ENCODE data around the gene C5orf34. TPM values are rescaled to one million over a fixed set of nuclear protein-coding genes. Genes with fewer than 3 reads are reported as not detected.
A peak's percentile ranks its signal among the peaks of the same experiment; 100 is the strongest.
"Not testable (repeated sequence)": the region's sequence is repeated elsewhere in the genome, so short reads cannot be mapped to it uniquely, and the experiment has no call there.

C5orf34 gene
- polyA plus RNA-seq, 1 donor from 2014 or later, result 0.74 TPM

DNA sequence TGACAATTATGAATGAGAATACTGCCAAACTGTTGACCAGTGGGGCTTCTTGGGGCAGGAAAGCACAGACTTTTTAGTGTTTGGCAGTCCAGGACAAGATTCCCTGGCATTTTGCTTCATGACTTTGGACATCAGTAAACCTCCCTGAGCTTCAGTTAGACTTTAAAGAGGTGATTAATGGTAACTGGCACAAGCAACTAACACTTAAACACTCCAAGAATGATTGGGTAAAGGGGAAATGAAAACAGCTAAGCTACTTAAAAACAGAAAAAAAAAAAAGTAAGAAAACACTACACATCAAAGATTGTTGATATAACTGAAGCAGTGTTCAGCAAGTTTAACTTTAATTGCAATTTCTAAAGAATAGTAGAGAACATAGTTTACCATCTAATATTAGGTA, 28.5 kb upstream of the C5orf34 start:
- no peak overlapping the region for H3K27ac Mint-ChIP-seq
- H3K4me3 Mint-ChIP-seq, result peak overlapping the region in 1 of 4 donors; percentile 58
- H3K4me1 Mint-ChIP-seq, result peaks cover 3 to 20% (median 7%) of the 10 kb centered on the region in 3 donors
- peaks cover 4% of the 10 kb centered on the region for H3K36me3 Mint-ChIP-seq
- H3K9me3 Mint-ChIP-seq, result no peaks in the 10 kb centered on the region
- no peaks in the 10 kb centered on the region for H3K27me3 Mint-ChIP-seq

GRCh38 chr5:43540746-43541145, 25.8 kb upstream of the C5orf34 start:
- H3K9me3 Mint-ChIP-seq, result no peaks in the 10 kb centered on the region
- no peak overlapping the region for H3K4me3 Mint-ChIP-seq
- H3K36me3 Mint-ChIP-seq, result peaks cover 11% of the 10 kb centered on the region
- peaks cover 3 to 20% (median 7%) of the 10 kb centered on the region in 3 donors for H3K4me1 Mint-ChIP-seq
- H3K27me3 Mint-ChIP-seq, result no peaks in the 10 kb centered on the region
- H3K27ac Mint-ChIP-seq, result no peak overlapping the region

GRCh38 chr5:43536972-43537371, 22.0 kb upstream of the C5orf34 start:
- H3K9me3 Mint-ChIP-seq, result no peaks in the 10 kb centered on the region
- H3K36me3 Mint-ChIP-seq, result peaks cover 17% of the 10 kb centered on the region
- H3K27me3 Mint-ChIP-seq, result no peaks in the 10 kb centered on the region
- H3K4me3 Mint-ChIP-seq, result no peak overlapping the region
- H3K27ac Mint-ChIP-seq, result no peak overlapping the region
- H3K4me1 Mint-ChIP-seq, result peaks cover 5 to 9% (median 8%) of the 10 kb centered on the region in 3 donors

- H3K9me3 Mint-ChIP-seq, result no peaks in the 10 kb centered on the region
- peaks cover 2 to 5% (median 2%) of the 10 kb centered on the region in 3 donors for H3K4me1 Mint-ChIP-seq
- no peak overlapping the region for H3K27ac Mint-ChIP-seq
- H3K27me3 Mint-ChIP-seq, result no peaks in the 10 kb centered on the region
- H3K36me3 Mint-ChIP-seq, result peaks cover 17% of the 10 kb centered on the region
- no peak overlapping the region for H3K4me3 Mint-ChIP-seq
These were observed 18.7 kb upstream of the C5orf34 start for GRCh38 chr5:43533646-43534045.

DNA sequence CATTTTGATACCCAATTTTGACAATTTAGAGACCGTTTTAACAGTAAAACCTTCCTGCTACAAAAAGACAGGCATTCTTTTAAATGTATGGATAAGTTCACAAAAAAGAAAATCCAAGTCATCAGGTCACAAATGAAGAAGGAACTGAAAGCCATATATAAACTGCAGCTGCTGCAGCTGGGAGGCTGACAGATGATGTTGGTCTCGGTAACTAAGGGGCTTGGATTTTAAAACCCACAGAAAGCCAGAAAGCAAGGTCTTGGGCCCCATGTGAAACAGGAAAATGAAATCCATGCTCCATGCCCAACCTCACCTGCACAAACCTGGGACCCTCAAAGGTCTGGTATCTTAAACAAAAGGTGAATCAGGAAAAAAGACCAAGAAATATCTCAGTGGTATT, 15.7 kb upstream of the C5orf34 start:
- H3K4me3 Mint-ChIP-seq, result no peak overlapping the region
- H3K27ac Mint-ChIP-seq, result no peak overlapping the region
- H3K36me3 Mint-ChIP-seq, result peaks cover 11% of the 10 kb centered on the region
- H3K27me3 Mint-ChIP-seq, result no peaks in the 10 kb centered on the region
- no peaks in the 10 kb centered on the region for H3K9me3 Mint-ChIP-seq
- H3K4me1 Mint-ChIP-seq, result peaks cover 0 to 3% (median 1%) of the 10 kb centered on the region in 3 donors

DNA sequence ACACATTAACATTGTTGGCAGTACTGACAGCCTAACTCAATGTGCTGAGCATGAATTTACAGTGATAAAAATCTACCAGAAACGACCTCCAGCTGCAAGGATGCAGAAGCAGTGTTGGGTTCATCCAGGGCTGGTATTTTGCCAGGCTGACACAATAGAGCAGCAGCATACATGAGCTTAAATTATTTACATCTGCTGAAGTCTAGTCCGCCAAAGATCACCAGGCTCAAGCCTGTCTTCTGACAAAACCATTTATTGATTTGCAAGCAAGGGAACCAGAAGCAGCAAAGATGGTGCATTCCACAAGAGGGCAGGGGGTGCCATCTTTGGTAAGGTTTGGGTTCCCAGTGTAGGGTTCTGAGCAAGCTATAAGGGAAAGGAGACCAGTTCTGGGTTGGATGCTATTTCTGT, 8.7 kb upstream of the C5orf34 start:
- no peak overlapping the region for H3K4me3 Mint-ChIP-seq
- no peaks in the 10 kb centered on the region for H3K9me3 Mint-ChIP-seq
- H3K27ac Mint-ChIP-seq, result no peak overlapping the region
- H3K4me1 Mint-ChIP-seq, result peaks cover 0 to 5% (median 0%) of the 10 kb centered on the region in 3 donors
- no peaks in the 10 kb centered on the region for H3K27me3 Mint-ChIP-seq
- peaks cover 7% of the 10 kb centered on the region for H3K36me3 Mint-ChIP-seq

- no peaks in the 10 kb centered on the region for H3K27me3 Mint-ChIP-seq
- peaks cover under 1 to 7% (median under 1%) of the 10 kb centered on the region in 3 donors for H3K4me1 Mint-ChIP-seq
- peaks cover 5% of the 10 kb centered on the region for H3K36me3 Mint-ChIP-seq
- H3K4me3 Mint-ChIP-seq, result no peak overlapping the region
- no peaks in the 10 kb centered on the region for H3K9me3 Mint-ChIP-seq
- peak overlapping the region in 1 of 3 donors; percentile 24 for H3K27ac Mint-ChIP-seq
These were observed 5.7 kb upstream of the C5orf34 start for GRCh38 chr5:43520615-43521014.

DNA sequence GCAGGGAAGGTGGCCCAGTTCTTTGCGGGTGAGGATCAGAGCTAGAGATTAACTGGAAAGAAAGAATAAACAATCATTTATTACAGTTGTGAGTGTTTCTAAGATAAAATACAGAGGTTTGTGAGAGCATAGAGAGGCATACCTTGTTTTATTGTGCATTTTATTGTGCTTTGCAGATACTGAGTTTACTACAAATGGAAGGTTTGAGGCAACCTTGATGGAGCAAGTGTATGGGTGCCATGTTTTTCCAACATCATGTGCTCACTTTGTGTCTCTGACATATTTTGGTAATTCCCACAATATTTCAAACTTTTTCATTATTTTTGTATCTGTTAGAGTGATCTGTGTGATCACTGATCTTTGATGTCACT, 715 bp upstream of the C5orf34 start:
- H3K9me3 Mint-ChIP-seq, result no peaks in the 10 kb centered on the region

GRCh38 chr5:43514471-43514815, 505 bp downstream of the C5orf34 start:
- Mint-ChIP-seq H3K9me3 (no peaks in the 10 kb centered on the region), H3K27ac (peak overlapping the region; percentile 70 to 94 (median 92)), H3K27me3 (no peaks in the 10 kb centered on the region), H3K4me3 (peak overlapping the region; percentile 93 to 99 (median 97)), H3K36me3 (peaks cover 2% of the 10 kb centered on the region), H3K4me1 (peaks cover 11 to 26% (median 19%) of the 10 kb centered on the region in 3 donors)

More for the DNA sequence above, 715 bp upstream of the C5orf34 start:
- H3K27me3 Mint-ChIP-seq, result no peaks in the 10 kb centered on the region
- H3K27ac Mint-ChIP-seq, result peak overlapping the region in 2 of 3 donors; percentile 70 to 94
- peaks cover 11 to 26% (median 22%) of the 10 kb centered on the region in 3 donors for H3K4me1 Mint-ChIP-seq
- H3K4me3 Mint-ChIP-seq, result peak overlapping the region; percentile 93 to 99 (median 97)
- H3K36me3 Mint-ChIP-seq, result peaks cover 2% of the 10 kb centered on the region

- H3K4me1 Mint-ChIP-seq, result peaks cover 11 to 26% (median 19%) of the 10 kb centered on the region in 3 donors
- peaks cover 2% of the 10 kb centered on the region for H3K36me3 Mint-ChIP-seq
- H3K9me3 Mint-ChIP-seq, result no peaks in the 10 kb centered on the region
- H3K4me3 Mint-ChIP-seq, result peak overlapping the region; percentile 93 to 99 (median 97)
- H3K27me3 Mint-ChIP-seq, result no peaks in the 10 kb centered on the region
- peak overlapping the region in 2 of 3 donors; percentile 3 to 70 for H3K27ac Mint-ChIP-seq
These were observed 923 bp downstream of the C5orf34 start for GRCh38 chr5:43514025-43514424.

- H3K9me3 Mint-ChIP-seq, H3K27me3 Mint-ChIP-seq, H3K4me3 Mint-ChIP-seq, H3K27ac Mint-ChIP-seq, H3K36me3 Mint-ChIP-seq: not testable (repeated sequence)
- H3K4me1 Mint-ChIP-seq, result peaks cover 11 to 26% (median 19%) of the 10 kb centered on the region in 3 donors
These were observed 3.9 kb downstream of the C5orf34 start for GRCh38 chr5:43511062-43511461.

DNA sequence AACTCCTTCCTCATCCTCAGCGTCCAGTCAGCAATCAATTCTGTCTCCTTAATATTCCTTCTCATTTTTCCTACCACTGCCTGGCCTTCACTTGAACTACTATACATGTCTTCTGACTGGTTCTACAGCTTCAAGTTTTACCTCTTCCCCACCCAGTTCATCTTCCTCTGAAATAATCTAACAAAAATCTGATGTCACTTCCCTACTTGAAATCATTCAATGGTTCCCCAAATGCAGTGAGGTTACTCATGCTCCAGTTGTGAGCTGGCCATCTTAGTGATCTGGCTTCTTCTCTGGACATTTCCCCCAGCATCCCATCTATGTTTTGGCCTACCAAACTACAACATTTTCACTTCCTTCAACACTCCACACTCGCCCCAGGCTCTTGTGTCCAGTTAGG, 16.4 kb downstream of the C5orf34 start:
- H3K4me3 Mint-ChIP-seq, result no peak overlapping the region
- no peaks in the 10 kb centered on the region for H3K4me1 Mint-ChIP-seq
- H3K9me3 Mint-ChIP-seq, result no peaks in the 10 kb centered on the region
- peaks cover 2% of the 10 kb centered on the region for H3K36me3 Mint-ChIP-seq
- H3K27me3 Mint-ChIP-seq, result no peaks in the 10 kb centered on the region
- H3K27ac Mint-ChIP-seq, result peak overlapping the region in 1 of 3 donors; percentile 10

GRCh38 chr5:43497311-43498104, 17.4 kb downstream of the C5orf34 start:
- Mint-ChIP-seq H3K36me3 (no peaks in the 10 kb centered on the region), H3K27ac (peak overlapping the region in 1 of 3 donors; percentile 20), H3K4me3 (peak overlapping the region in 2 of 4 donors; percentile 24 to 66), H3K9me3 (no peaks in the 10 kb centered on the region), H3K4me1 (no peaks in the 10 kb centered on the region), H3K27me3 (no peaks in the 10 kb centered on the region)

DNA sequence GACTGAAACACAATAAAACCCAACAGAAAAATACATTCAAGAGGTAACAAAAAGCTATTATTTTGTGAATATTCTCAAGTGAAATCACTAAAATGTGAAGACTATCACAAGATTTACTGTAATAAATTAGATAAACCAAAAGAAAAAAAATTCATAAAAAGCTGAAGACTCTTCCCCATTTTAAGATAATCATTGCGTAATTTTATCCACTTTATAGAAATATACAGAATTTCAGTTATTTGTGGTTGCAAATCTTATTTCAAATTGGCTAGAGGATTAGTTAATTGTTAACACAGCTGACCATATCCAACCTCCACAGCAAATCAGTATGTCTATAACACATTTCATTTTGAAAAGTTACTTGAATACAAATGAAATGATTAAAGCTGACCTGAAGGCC, 23.6 kb downstream of the C5orf34 start:
- H3K4me1 Mint-ChIP-seq, result peaks cover 0 to 2% (median 0%) of the 10 kb centered on the region in 3 donors
- no peak overlapping the region for H3K27ac Mint-ChIP-seq
- H3K9me3 Mint-ChIP-seq, result no peaks in the 10 kb centered on the region
- no peaks in the 10 kb centered on the region for H3K27me3 Mint-ChIP-seq
- no peak overlapping the region for H3K4me3 Mint-ChIP-seq
- H3K36me3 Mint-ChIP-seq, result no peaks in the 10 kb centered on the region

- no peaks in the 10 kb centered on the region for H3K36me3 Mint-ChIP-seq
- H3K27me3 Mint-ChIP-seq, result no peaks in the 10 kb centered on the region
- peaks cover 16 to 32% (median 24%) of the 10 kb centered on the region in 3 donors for H3K4me1 Mint-ChIP-seq
- peak overlapping the region in 1 of 3 donors; percentile 100 for H3K27ac Mint-ChIP-seq
- H3K9me3 Mint-ChIP-seq, result no peaks in the 10 kb centered on the region
- H3K4me3 Mint-ChIP-seq, result no peak overlapping the region
These were observed 28.6 kb downstream of the C5orf34 start for GRCh38 chr5:43486353-43486752.

GRCh38 chr5:43485406-43485805, 29.5 kb downstream of the C5orf34 start:
- Mint-ChIP-seq H3K4me1 (peaks cover 16 to 32% (median 24%) of the 10 kb centered on the region in 3 donors), H3K9me3 (no peaks in the 10 kb centered on the region), H3K27ac (peak overlapping the region; percentile 97 to 100 (median 100)), H3K27me3 (no peaks in the 10 kb centered on the region), H3K4me3 (peak overlapping the region in 3 of 4 donors; percentile 50 to 97 (median 66)), H3K36me3 (no peaks in the 10 kb centered on the region)

Data from IgD-negative memory B cell (primary cell).